Heart left ventricle (tissue), 16 donors: ENCODE results near the gene SH2D4B. TPM values are rescaled to one million over a fixed set of nuclear protein-coding genes. Genes with fewer than 3 reads are reported as not detected.

Experiments
- ATAC-seq, 4 donors: fragments of 200-7000 bp; cut with Tn5 transposase; one replicate each; pipeline ENCODE4 v1.9.1; 2020 to 2022; ENCODE audit warnings: moderate library complexity in 4 of 4, mild to moderate bottlenecking in 3 of 4, moderate number of reproducible peaks in 1 of 4
- DNase-seq, 5 donors: peaks; one replicate each; pipeline ENCODE4 v3.0.0-alpha.2; 2020
- H3K27ac ChIP-seq, 12 donors: fragments of 200-600 bp; sonication (generic) in 4 of 12; one replicate each; pipeline versions ENCODE4 v1.5.0 to v1.8.0; 2016 to 2022; ENCODE audit warnings: mild to moderate bottlenecking in 2 of 12
- H3K27me3 ChIP-seq, 9 donors: fragments of 200-600 bp; sonication (generic) in 2 of 9; one replicate each; pipeline versions ENCODE4 v1.5.1 to v1.8.0; 2016 to 2022; ENCODE audit warnings: mild to moderate bottlenecking in 3 of 9
- H3K36me3 ChIP-seq, 9 donors: fragments of 200-600 bp; sonication (generic) in 2 of 9; one replicate each; pipeline versions ENCODE4 v1.5.0 to v1.8.0; 2018 to 2022; ENCODE audit warnings: mild to moderate bottlenecking in 2 of 9
- H3K4me1 ChIP-seq, 12 donors: fragments of 200-600 bp; sonication (generic) in 4 of 12; one replicate each; pipeline versions ENCODE4 v1.5.0 to v1.8.0; 2016 to 2022; ENCODE audit warnings: mild to moderate bottlenecking in 3 of 12
- H3K4me3 ChIP-seq, 12 donors: fragments of 200-600 bp; sonication (generic) in 4 of 12; one replicate each; pipeline versions ENCODE4 v1.5.0 to v1.8.0; 2017 to 2022; ENCODE audit warnings: mild to moderate bottlenecking in 9 of 12, moderate library complexity in 4 of 12
- H3K9me3 ChIP-seq, 12 donors: fragments of 200-600 bp; sonication (generic) in 4 of 12; one replicate each; pipeline versions ENCODE4 v1.5.0 to v1.8.0; 2016 to 2022; ENCODE audit warnings: mild to moderate bottlenecking in 1 of 12
- POLR2A ChIP-seq, 2 donors: fragments of 450-650 bp; IDR thresholded peaks; one replicate each; pipeline ENCODE4 v1.6.1; 2017; ENCODE audit warnings: antibody characterized with exemption in 2 of 2, mild to moderate bottlenecking in 2 of 2, moderate library complexity in 2 of 2
- WGBS, 4 donors: extraction: QIAGEN DNeasy Blood & Tissue Kit in 2 of 4; methylation state at CpG; one replicate each; pipeline versions ENCODE4 v1.1.5 to v1.1.7; 2013 to 2018; 5-methylcytosine and 5-hydroxymethylcytosine counted together
- intact Hi-C, 10 donors: fragments of 100-400 bp; cut with DNase I; formaldehyde crosslinking; loops; one replicate each; pipeline versions ENCODE4 v1.11.1 to v1.14.2; 2022
- polyA plus RNA-seq, 2 donors: library from polyadenylated mRNA; stranded (reverse); fragments of 200-250 nt; gene quantifications; one replicate each; pipeline ENCODE4 v1.2.3, GENCODE V29; 2013
- total RNA-seq, 9 donors: library from RNA; depleted of rRNA in 2 of 9; stranded (reverse); fragments of >200 nt in 2 of 9; fragmentation: NEBNext Ultra II Directional in 3 of 9; extraction: Animal tissue kit (Norgen Biotek cat#: 25700) in 3 of 9; gene quantifications; one replicate each; pipeline versions ENCODE4 v1.1.0 to v1.2.4, GENCODE V29; 2016 to 2023
- TF ChIP-seq, protein P1 (sequence below), 12 donors: fragments of 200-600 bp; sonication (generic) in 4 of 12; IDR thresholded peaks; one replicate each; pipeline versions ENCODE4 v1.5.0 to v1.8.0; 2018 to 2022; ENCODE audit warnings: antibody characterized with exemption in 12 of 12, mild to moderate bottlenecking in 5 of 12
- donor health status: ischemic (EF 13 %, LVEDD 7.1; RV severe dilation, severe dysfunction).
- donor health status: healthy with polysubstance abuse.
- donor health status: DM: no; HTN: yes; CAD: no.
- donor health status: DM: no; HTN: no; CAD: no.
- donor health status: ischemic (EF 25% LVEDD 6.9; RV normal size, moderate dysfunction).
- donor health status: ischemic (EF 25% LVEDD 5.7; RV mildly dilated, moderate dysfunction).
- donor health status: healthy.
- donor health status: DM: yes; HTN: yes; CAD: no.
- donor health status: ischemic (EF 35%, LVEDD 5.7; RV mildly dilated, moderate dysfunction).
- donor health status: nonischemic (EF 11% LVEDD 7.7; RV severe dilation, severe dysfunction).
- donor health status: DM: yes; HTN: yes; CAD: no.
- donor health status: PGD.
- donor health status: ischemic (EF 29% LVEDD 5.4; RV normal size, mild dysfunction).
- donor health status: nonischemic (EF 23%, LVEDD 6.1; RV moderate dilation, normal function).

SH2D4B gene
- total and polyA plus RNA-seq, 11 donors = 0.19 TPM; not detected in 10

DNA sequence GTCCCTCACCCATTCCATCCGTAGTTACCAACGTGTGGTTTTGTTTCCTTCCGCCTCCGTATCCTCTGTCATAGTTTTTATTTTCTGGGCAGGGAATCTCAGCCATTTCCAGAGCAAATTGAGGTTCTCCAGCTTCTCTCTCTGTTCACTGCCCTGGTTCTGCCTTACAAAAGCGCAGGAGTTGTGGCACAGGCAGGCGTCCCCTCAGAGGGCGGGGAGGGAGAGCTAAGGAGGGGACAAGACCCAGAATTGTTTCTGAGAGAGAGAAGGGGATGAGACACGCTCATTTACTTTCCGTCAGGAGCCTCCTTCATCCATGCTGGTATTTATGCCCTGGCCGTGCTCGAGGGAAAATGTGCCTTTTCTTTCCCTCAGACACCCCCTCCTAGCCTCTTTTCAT is 71.0 kb downstream of the SH2D4B start:
- TF ChIP-seq POLR2A (IDR thresholded peaks at IDR 0.05) = no peak
- TF ChIP-seq, protein P1, sequence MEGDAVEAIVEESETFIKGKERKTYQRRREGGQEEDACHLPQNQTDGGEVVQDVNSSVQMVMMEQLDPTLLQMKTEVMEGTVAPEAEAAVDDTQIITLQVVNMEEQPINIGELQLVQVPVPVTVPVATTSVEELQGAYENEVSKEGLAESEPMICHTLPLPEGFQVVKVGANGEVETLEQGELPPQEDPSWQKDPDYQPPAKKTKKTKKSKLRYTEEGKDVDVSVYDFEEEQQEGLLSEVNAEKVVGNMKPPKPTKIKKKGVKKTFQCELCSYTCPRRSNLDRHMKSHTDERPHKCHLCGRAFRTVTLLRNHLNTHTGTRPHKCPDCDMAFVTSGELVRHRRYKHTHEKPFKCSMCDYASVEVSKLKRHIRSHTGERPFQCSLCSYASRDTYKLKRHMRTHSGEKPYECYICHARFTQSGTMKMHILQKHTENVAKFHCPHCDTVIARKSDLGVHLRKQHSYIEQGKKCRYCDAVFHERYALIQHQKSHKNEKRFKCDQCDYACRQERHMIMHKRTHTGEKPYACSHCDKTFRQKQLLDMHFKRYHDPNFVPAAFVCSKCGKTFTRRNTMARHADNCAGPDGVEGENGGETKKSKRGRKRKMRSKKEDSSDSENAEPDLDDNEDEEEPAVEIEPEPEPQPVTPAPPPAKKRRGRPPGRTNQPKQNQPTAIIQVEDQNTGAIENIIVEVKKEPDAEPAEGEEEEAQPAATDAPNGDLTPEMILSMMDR (IDR thresholded peaks at IDR 0.05) = no peak
- no peak overlapping the region for H3K27ac ChIP-seq
- intact Hi-C loops = no loop called here
- no peaks in the 10 kb centered on the region for H3K9me3 ChIP-seq
- WGBS, 4 donors = 62 to 87% (median 77%) methylated on average over 11 of the region's 11 CpGs
- H3K27me3 ChIP-seq = no peaks in the 10 kb centered on the region
- no peaks in the 10 kb centered on the region for H3K36me3 ChIP-seq
- H3K4me3 ChIP-seq = no peak overlapping the region
- H3K4me1 ChIP-seq = no peaks in the 10 kb centered on the region
- DNase-seq = no peak
- ATAC-seq = no peak

DNA sequence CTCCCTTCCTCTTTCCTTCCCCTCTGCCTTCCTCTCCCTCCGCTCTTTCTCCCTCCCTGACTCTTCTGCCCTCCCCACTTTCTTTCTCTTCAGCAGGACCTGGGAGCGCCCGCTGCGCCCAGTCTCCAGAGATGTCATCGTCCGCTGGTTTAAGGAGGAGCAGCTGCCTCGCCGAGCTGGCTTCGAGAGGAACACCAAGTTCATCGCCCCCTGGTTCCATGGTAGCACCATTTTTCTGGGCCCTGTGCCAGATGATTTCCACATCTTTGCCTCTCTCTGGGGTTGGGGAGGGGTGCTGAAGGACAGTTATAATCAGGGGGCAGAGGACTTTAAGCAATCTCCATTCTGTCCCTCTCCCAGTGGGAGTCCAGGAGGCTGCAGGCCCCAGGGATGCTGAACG is 71.6 kb downstream of the SH2D4B start:
- TF ChIP-seq POLR2A (IDR thresholded peaks at IDR 0.05) = no peak
- TF ChIP-seq, protein P1 (IDR thresholded peaks at IDR 0.05) = no peak
- WGBS, 4 donors = 92 to 96% (median 93%) methylated on average over 10 to 11 of the region's 11 CpGs
- Histone ChIP-seq H3K36me3 (no peaks in the 10 kb centered on the region), H3K9me3 (no peaks in the 10 kb centered on the region), H3K27me3 (no peaks in the 10 kb centered on the region), H3K4me3 (no peak overlapping the region), H3K27ac (no peak overlapping the region), H3K4me1 (no peaks in the 10 kb centered on the region)
- ATAC-seq = no peak
- no peak for DNase-seq
- intact Hi-C loops = no loop called here

DNA sequence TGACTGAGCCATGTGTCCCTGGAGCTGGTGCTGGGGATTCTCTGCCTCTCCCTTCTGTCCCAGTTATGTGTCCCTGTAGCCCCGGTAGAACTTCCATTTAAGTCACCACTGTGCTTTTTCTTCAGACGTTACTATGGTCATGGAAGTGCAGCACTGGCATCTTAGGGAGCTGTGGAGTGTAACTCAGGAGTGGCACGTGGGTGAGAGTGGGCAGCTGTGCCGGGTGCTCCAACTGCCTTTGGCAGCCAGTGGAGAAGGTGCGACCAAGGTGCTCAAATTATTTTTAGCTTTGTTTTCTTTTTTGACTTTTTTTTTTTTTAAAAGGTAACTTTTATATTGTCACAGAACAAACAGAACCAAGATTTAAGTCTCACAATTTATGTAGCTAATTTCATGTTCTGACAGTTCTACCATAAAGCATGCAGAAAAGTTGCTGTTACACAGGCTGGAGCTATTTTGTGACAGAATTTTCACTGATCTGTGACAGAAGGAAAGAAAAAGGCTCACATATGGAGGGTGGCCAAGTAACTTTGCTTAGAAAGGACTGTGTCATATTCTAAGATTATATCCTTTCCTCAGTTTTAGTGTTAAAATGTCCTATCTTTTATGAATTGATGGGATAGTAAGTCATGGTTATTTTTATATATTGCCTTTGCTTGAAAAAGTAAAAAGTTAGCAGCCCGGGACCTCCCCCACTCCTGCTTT is 73.9 kb downstream of the SH2D4B start:
- DNase-seq = no peak
- TF ChIP-seq POLR2A (IDR thresholded peaks at IDR 0.05) = no peak
- TF ChIP-seq, protein P1 (IDR thresholded peaks at IDR 0.05) = no peak
- Histone ChIP-seq H3K27ac (no peak overlapping the region), H3K36me3 (no peaks in the 10 kb centered on the region), H3K4me3 (no peak overlapping the region), H3K9me3 (no peaks in the 10 kb centered on the region), H3K27me3 (no peaks in the 10 kb centered on the region), H3K4me1 (no peaks in the 10 kb centered on the region)
- no peak for ATAC-seq
- WGBS, 4 donors = 75 to 87% (median 84%) methylated on average over 6 of the region's 6 CpGs
- intact Hi-C loops = no loop called here

DNA sequence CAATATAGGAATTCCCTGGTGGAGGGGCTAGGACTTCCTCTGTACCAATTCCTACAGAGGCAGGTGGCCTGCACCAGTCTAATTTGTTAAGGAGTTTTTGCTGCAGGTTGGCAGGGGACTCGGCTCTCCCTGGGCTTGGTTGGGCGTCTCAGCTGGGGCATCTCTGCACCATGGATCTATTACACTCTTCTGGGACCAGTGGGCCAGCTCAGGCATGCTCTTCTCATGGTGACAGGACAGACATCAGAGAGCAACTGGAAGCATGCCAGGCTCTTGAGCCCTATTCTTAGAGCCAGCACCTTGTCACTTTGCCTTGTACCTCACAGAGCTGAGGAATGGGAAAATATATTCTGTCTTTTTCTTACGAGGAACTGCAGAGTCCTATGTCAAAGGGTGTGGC is 74.6 kb downstream of the SH2D4B start:
- Histone ChIP-seq H3K4me1 (no peaks in the 10 kb centered on the region), H3K27ac (no peak overlapping the region), H3K36me3 (no peaks in the 10 kb centered on the region), H3K4me3 (no peak overlapping the region), H3K27me3 (no peaks in the 10 kb centered on the region), H3K9me3 (no peaks in the 10 kb centered on the region)
- no peak for DNase-seq
- TF ChIP-seq, protein P1 (IDR thresholded peaks at IDR 0.05) = no peak
- no peak for TF ChIP-seq POLR2A (IDR thresholded peaks at IDR 0.05)
- WGBS, 4 donors = 41 to 62% (median 52%) methylated on average over 3 of the region's 3 CpGs
- peak in 2 of 4 donors; percentile 57 to 68 for ATAC-seq
- intact Hi-C loops = no loop called here
